Fibroblast of peridontal ligament (primary cell): ENCODE data around the gene TLN1.

Source experiments
- DNase-seq: peaks from one replicate; pipeline ENCODE4 v3.0.0-alpha.2; 2010; ENCODE audit errors: extremely low read depth

TLN1 gene

DNA sequence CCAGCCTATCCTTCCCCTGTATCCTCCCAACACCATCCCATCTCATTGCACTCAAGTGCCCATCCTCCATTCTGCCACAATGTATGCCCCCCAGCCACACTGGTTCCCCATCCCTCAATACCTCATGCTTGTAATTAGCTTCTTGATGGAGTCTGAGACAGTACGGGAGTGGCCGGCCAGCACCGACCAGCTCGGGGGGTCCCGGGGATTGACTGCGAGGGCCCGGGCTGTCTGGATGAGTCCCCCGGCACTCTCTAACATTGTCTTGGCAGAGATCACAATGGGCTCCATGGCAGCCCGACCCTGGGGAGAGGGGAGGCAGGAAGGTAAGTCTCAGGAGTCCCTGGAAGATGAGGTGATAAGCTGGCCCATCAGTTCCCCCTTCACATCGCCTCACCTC is 25.0 kb downstream of the TLN1 start:
- DNase-seq: no peak

DNA sequence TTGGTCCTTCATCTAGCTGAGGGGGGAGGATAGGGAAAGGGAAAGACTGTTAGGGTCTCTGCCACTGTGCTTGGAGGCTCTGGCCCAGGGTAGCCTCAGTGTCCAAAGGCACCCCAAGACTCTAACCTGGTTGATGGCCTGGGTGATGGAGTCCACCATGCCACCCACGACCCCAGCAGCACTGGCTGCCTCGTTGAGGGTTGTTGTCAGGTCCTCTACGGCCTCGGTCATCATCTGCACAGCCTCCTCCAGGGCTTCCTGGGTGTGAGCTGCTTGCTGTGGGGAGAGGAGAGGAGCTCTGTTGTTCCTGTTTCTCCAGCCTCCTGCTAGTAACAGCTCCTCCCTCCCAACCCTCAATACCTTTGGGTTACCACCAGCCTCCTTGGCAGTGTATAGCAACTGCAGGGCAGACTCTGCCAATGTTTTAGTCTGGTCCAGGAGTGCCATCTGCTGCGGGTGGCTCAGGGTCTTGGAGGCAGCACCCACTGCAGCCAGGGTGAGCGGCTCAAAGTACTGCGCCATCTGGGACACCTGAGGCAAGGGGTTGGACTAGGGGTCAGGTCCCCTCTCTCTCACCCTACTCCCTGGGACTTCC is 26.1 kb downstream of the TLN1 start:
- no peak for DNase-seq

DNA sequence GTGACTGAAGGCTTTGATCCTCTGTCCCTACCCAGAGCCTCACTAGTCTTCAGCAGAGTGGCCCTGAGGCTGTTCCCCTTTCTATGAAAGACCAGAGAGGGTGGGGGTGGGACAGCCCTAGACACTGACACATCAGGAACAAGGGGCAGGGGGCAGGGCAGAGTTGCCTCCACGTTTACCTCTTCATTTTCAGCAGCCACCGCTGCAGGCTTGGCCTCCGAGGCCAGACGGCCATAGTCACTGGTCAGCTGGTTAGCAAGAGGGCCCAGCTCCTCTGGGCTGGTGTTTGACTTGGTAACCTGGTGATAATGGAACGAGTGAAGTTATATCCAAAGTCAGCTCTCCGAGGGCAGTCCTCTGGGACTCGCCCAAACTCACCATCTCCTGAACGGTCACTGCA is 26.6 kb downstream of the TLN1 start:
- no peak for DNase-seq

DNA sequence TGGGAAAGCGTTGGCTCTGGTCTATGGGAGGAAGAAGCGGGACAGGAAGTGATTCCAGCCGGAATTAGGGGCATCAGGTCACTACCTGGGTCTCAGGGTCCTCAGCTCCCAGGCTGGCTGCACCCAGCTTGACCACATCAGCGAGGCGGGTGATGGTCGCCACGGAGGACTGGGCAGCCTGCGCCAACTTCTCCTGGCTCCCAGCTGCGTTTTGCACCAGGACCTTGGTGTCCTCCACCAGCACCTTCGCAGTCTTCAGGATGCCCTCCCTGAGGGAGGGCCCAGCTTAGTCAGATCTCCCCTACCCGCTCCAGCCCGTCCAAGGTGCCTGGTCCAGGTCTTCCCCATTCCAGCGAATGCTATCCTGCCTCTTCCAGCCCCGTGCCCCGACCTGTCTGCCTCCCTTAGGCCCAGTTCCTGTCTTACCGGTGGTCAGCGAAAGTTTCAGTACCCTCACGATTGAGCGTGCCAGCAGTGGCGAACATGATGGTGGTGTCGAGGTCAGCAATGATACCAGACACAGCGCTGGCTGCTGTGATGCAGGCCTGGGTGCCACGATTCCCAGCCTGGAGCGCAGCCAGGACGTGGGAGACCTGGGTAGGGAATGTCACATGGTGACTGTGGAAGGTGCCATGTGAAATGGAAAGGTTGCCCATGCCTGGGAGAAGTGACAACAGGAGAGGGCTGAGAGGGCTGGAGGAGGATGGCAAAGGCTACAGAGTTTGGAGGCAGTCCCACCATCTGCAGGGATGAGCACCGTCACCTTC is 27.9 kb downstream of the TLN1 start:
- DNase-seq: no peak

- no peak for DNase-seq
Observed at GRCh38 chr9:35702696-35703095, 29.3 kb downstream of the TLN1 start.

DNA sequence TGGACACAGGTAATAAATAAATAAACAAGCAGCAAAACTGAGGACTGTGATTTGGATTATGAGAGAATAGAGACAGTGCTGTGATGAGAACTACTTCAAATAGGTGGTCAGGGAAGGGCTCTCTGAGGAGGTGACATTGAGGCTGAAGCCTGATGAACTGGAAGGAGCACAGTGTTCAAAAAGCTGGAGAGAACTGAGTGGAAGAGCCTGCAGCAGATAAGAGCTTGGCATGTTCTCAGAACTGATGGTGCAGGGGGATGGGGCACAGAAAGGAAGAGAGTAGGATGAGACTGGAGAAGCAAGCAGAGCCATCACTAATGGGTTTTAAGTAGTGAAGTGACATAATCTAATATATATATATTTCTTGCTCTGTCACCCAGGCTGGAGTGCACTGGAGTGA is 31.1 kb downstream of the TLN1 start:
- DNase-seq: no peak

DNA sequence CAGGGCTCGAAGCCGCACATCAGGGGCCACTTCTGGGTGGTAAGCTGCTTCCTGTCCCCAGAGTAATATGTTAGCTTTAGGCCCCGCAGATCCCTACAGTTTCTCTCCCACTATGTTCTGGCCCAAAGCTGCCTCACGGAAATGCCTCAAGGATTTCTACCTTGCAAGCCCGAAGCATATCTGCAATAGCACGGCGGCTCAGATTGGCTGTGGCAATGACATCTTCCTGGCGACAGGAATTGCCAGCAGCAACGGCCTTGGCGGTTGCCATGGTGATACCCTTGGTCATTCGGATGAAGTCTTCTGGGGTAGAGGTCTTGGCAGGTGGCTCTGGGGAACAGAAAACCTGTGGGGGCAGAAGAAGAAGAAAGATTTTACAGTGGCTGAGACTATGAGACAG is 32.0 kb downstream of the TLN1 start:
- DNase-seq: no peak

- DNase-seq: no peak
Observed at GRCh38 chr9:35698231-35698630, 33.8 kb downstream of the TLN1 start.

DNA sequence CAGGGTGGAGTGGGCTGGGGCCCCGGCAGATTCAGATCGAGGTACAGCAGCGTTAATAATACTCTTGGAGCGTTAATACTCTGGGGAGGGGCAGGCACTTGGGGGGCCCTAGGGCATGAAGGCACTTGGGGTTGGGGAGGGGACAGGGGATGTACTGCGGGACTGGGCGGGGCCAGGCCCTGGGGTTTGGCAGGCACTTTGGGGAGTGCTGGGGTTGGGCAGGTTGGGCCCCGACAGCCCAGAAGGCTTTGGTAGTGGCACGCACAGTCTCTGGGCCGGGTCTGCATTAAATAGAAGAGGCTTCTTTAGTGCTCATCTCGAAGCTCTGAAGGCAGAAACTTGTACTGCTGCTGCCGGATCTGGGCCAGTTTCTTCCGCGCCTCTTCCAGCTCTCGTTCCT is 34.5 kb downstream of the TLN1 start:
- no peak for DNase-seq

- DNase-seq: peak; percentile 40
Observed at GRCh38 chr9:35696520-35697215, 35.3 kb downstream of the TLN1 start.

DNA sequence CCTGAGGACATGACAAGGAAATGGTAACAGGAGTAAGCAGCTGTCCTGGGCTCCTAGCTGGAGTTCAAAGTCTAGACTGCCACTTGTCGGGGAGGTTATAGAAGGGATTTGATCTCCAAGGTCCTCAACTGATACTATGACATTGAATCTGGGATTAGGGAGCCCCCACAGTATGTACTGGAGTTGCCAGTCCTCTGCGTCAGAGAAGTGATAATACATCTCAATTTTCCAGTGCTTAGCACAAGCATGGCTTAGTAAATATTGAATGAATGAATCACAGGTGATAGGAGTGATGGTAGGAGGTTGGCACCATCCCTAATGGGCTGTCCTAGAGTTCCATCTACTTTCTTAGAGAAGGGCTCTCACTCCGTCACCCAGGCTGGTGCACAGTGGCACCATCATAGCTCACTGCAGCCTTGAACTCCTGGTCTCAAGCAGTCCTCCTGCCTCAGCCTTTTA is 36.0 kb downstream of the TLN1 start:
- no peak for DNase-seq

DNA sequence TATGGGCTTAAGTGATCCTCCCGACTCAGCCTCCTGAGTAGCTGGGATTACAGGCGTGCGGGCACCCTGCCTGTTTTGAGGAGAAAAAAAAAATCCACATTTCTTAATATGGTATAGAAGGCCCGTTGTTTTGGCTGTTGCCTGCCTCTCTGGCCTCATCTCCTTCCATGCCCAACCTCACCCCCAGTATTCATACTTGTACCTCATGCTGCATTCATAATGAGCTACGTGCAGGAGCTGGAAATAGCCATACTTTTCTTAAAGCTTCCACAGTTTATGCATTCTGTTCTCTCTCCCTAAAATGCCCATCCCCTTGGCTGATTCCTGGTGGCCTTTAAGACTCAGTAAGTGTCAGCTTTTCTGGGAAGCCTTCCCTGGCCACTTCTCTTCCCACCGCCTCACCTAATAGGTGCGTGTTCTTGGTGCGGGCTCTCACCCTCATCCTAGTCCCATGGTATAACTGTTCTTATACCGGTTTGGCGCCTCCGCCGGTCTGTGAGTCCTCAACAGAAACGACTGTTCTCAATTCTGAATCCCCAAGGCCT is 40.2 kb downstream of the TLN1 start:
- DNase-seq: no peak

- DNase-seq: no peak
Observed at GRCh38 chr9:35691334-35691650, 40.7 kb downstream of the TLN1 start.

DNA sequence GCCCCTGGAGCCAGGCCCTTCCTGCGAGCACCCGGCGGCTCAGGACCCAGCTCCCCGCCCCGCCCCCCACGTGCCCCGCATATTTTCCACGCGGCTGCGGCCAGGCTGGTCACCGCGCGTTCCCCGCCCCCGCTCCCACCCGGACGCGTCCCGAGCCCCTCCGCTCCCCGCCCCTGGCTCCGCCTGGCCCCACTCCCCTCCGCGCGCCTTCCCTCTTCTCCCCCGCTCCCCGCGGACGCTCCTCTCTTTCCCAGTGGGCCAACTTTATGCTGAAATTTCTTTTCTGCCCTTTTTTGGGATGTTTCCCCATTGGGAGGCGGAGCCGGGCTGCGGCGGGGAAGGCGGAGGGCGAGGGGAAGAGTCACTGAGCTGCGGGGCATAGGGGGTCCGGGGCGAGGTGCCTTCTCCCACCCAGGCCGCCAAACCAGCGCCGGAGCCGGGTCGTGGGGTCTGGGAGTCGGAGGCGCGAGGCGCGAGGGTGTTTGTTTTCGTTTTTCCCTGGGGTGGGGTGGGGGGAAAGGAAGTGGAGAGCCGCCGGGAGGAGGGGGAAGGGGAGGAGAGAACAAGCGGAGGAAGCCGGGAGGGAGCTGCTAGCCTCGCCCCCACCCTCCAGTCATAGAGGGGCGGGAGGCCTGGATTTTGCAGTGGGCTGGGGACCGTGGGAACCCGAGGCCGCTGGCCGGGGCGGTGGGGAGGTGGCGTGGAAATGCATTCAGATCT is 41.2 kb downstream of the TLN1 start:
- peak; percentile 81 for DNase-seq

DNA sequence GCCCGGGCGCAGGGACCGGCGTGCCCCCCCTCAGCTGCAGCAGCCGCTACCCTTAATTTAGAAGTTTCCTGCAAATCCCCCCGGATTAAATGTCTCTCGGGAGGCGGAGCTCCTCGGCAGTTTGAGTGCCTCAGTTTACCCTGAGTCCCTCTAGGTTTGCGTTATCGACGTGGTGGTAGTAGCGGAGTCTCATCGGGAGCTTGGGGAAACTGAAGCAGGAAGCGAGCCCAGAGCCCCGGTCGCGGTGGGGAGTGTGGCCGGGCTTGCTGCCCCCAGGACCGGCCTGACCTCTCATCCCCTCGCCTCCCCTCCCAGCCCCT is 41.7 kb downstream of the TLN1 start:
- peak; percentile 52 for DNase-seq

DNA sequence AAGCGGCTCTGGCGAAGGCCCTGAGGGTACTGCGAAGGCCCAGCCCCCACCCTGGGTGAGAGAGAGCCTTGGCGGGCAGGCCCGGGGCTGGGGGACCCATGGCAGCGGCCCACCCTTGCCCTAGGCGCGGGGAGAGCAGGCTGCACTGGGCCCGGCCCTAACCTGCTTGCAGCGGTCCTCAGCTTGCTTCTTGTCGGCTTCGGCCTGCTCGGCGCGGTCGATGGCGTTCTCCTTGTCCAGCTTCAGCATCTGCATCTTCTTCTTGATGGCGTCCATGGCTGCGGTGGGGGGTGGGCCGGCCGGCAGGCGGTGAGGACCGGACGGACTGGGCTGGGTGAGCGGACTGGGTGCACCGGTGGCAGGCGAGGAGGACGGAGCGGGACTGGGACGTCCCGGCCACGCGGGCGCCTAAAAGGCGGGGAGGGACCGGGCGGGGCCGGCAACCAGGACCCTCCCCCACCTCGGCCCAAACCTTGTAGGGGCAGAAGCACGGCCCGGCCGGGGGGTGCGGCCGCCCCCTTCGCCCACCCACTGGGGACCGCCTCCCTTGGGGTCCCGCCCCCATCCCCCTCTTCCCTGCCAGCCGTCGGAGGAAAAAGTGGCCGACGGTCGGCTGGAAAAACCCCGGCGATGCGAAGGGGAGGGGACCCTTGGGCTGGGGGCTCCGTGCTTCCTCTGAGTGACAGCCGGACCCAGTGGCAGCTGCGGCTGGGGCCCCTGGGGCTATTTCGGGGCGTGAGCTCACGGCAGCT is 42.3 kb downstream of the TLN1 start, which contains the start of gene TPM2:
TSS of gene TPM2 (minus strand) at position 384 of the 752 bp plus-strand sequence. CDS start at position 276, 108 bp downstream.
- peak; percentile 78 for DNase-seq

- peak; percentile 86 for DNase-seq
Observed at GRCh38 chr9:35688558-35689541, 43.1 kb downstream of the TLN1 start.

- DNase-seq: no peak
Observed at GRCh38 chr9:35687972-35688557, 43.9 kb downstream of the TLN1 start.

DNA sequence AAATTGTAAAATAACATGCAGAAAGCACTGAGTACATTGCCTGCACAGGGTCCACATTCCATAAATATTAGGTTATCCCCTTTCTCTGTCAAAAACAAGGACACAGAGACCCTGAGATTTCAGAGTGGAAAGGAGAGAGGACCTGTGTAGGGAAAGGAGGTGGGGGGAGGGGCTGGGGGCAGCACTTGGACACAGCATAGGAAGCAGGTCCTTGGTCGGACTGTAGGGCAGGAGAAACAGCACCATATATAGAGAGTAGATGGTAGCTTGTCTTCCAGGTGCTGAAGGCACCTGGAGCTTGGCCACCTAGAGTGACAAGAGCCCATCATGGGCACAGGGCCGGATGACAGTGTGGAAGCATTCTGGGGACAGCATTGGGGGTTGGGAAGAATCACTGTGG is 44.7 kb downstream of the TLN1 start:
- DNase-seq: no peak
